Measurements from ENCODE around the gene FBXW8. TPM values are rescaled to one million over a fixed set of nuclear protein-coding genes. Genes with fewer than 3 reads are reported as not detected.
A peak's percentile ranks its signal among the peaks of the same experiment; 100 is the strongest.

The FBXW8 gene
- total RNA-seq, 1 donor from 2014 or later: 5.8 TPM

DNA sequence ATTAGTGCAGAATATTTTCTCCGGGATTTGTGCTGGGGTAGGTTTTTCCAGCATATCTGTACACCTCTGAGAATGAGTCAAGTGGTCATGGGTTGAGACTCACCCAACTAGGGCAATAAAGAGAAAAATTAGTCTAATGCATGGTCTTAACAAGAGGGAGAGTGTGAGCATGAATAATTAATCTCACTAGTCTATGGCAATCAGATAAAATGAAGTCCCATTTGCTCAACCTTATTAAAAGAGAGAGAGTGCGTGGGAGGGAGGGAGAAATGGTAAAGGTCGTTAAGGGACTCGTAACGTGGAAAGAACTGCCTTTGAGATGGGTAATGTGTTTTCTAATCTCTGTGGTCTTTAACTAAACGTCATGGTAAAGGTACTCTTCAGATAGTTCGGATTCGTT lies 96.8 kb downstream of the FBXW8 start:
- FAIRE-seq (no peak), DNase-seq (ENCODE audit: low read depth) (no peak)
- H3K27me3 ChIP-seq (ENCODE audit: control insufficient read depth, insufficient read depth, low read length): no peaks in the 10 kb centered on the region
- H3K36me3 ChIP-seq (ENCODE audit: control insufficient read depth, insufficient read depth, low read length): peaks cover 5% of the 10 kb centered on the region
- no peak for TF ChIP-seq CTCF (IDR thresholded peaks at IDR 0.05; ENCODE audit: insufficient read depth, low read length, severe bottlenecking)
- H3K4me3 ChIP-seq (ENCODE audit: low read depth, low read length): no peak overlapping the region

- Histone ChIP-seq H3K36me3 (ENCODE audit: control insufficient read depth, insufficient read depth, low read length) (peaks cover 5% of the 10 kb centered on the region), H3K27me3 (ENCODE audit: control insufficient read depth, insufficient read depth, low read length) (no peaks in the 10 kb centered on the region), H3K4me3 (ENCODE audit: low read depth, low read length) (no peak overlapping the region)
- DNase-seq (ENCODE audit: low read depth) (no peak), FAIRE-seq (no peak)
- no peak for TF ChIP-seq CTCF (IDR thresholded peaks at IDR 0.05; ENCODE audit: insufficient read depth, low read length, severe bottlenecking)
Measured at GRCh38 chr12:117009759-117010158, 99.0 kb downstream of the FBXW8 start.

- no peak for FAIRE-seq
- no peak for DNase-seq (ENCODE audit: low read depth)
- TF ChIP-seq CTCF (IDR thresholded peaks at IDR 0.05; ENCODE audit: insufficient read depth, low read length, severe bottlenecking): no peak
- Histone ChIP-seq H3K36me3 (ENCODE audit: control insufficient read depth, insufficient read depth, low read length) (peaks cover 3% of the 10 kb centered on the region), H3K4me3 (ENCODE audit: low read depth, low read length) (no peak overlapping the region), H3K27me3 (ENCODE audit: control insufficient read depth, insufficient read depth, low read length) (no peaks in the 10 kb centered on the region)
Measured at GRCh38 chr12:117010693-117011451, 100.1 kb downstream of the FBXW8 start.

DNA sequence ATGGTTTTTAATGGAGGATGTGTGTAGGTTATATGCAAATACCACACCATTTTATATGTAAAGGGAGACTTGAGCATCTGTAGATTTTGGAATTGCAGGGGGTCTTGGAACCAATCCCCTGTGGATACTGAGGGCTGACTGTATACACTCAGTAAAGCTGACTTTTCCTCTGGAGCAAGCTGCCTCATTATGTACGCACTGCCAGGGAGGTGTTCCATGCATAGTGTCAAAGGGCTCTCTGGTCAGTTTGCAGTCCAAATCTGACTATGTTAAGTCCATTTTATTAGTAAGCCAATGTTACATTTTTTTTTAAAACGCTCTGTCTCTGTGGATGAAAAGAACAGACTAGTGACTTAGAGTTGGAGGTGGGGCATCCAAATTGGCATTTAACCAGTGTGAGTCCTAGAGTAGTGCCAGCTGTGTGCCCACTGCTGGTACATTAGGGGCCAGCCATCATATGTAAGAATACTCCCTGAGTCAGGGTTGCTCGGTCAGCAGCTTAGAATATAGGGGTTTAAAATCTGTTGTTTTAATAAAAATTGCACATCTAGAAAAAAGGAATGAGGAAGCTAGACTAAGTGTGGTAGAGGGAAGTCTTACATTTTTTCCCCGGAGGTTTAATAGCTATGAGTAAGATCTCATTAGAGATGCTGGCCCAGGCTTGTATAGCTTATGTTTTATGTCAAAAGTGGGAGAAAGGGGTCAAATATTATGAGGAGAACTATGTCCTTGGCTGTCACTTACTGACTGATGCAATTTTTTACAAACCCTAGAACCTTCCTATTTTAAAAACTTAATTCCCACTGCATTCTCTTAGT lies 101.4 kb downstream of the FBXW8 start:
- TF ChIP-seq CTCF (IDR thresholded peaks at IDR 0.05; ENCODE audit: insufficient read depth, low read length, severe bottlenecking): no peak
- H3K4me3 ChIP-seq (ENCODE audit: low read depth, low read length): no peak overlapping the region
- DNase-seq (ENCODE audit: low read depth) (peak; percentile 20), FAIRE-seq (no peak)
- no peaks in the 10 kb centered on the region for H3K27me3 ChIP-seq (ENCODE audit: control insufficient read depth, insufficient read depth, low read length)
- peaks cover 2% of the 10 kb centered on the region for H3K36me3 ChIP-seq (ENCODE audit: control insufficient read depth, insufficient read depth, low read length)

GRCh38 chr12:117013726-117014125 lies 103.0 kb downstream of the FBXW8 start:
- TF ChIP-seq CTCF (IDR thresholded peaks at IDR 0.05; ENCODE audit: insufficient read depth, low read length, severe bottlenecking): no peak
- H3K27me3 ChIP-seq (ENCODE audit: control insufficient read depth, insufficient read depth, low read length): no peaks in the 10 kb centered on the region
- DNase-seq (ENCODE audit: low read depth) (peak; percentile 32), FAIRE-seq (no peak)
- H3K4me3 ChIP-seq (ENCODE audit: low read depth, low read length): no peak overlapping the region
- H3K36me3 ChIP-seq (ENCODE audit: control insufficient read depth, insufficient read depth, low read length): peaks cover 2% of the 10 kb centered on the region

Data from bronchial epithelial cell (primary cell).